GM19372 (cell line): Measurements from ENCODE around the gene RASL12.
"Not testable (repeated sequence)": the region's sequence is repeated elsewhere in the genome, so short reads cannot be mapped to it uniquely, and the experiment has no call there.

Experiments used
- ATAC-seq: cut with Tn5 transposase; IDR thresholded peaks from one replicate; pipeline ENCODE4 v1.9.1; 2021; ENCODE audit warnings: mild to moderate bottlenecking, low read depth, moderate library complexity; ENCODE audit not compliant: unreplicated experiment

The RASL12 gene

GRCh38 chr15:65034719-65035118 lies 33.1 kb downstream of the RASL12 start:
- ATAC-seq: no peak

GRCh38 chr15:65033659-65034269 lies 34.0 kb downstream of the RASL12 start:
- ATAC-seq: no peak

- ATAC-seq: no peak
Measured at GRCh38 chr15:65032801-65033537, 34.8 kb downstream of the RASL12 start.

- no peak for ATAC-seq
Measured at GRCh38 chr15:65029736-65030208, 38.0 kb downstream of the RASL12 start.

GRCh38 chr15:65028921-65029735 lies 38.7 kb downstream of the RASL12 start, which contains the start of gene MTFMT:
Gene MTFMT, minus strand, starts transcription at chr15:65029639. Its CDS starts 26 bp downstream, at chr15:65029613.
- peak; percentile 70 for ATAC-seq

GRCh38 chr15:65028338-65028737 lies 39.5 kb downstream of the RASL12 start:
- ATAC-seq: no peak

- ATAC-seq: no peak
Measured at GRCh38 chr15:65027593-65027992, 40.2 kb downstream of the RASL12 start.

- no peak for ATAC-seq
Measured at GRCh38 chr15:65026756-65027155, 41.0 kb downstream of the RASL12 start.

GRCh38 chr15:65021488-65021887 lies 46.3 kb downstream of the RASL12 start:
- ATAC-seq: no peak

GRCh38 chr15:65020419-65020818 lies 47.4 kb downstream of the RASL12 start:
- no peak for ATAC-seq

GRCh38 chr15:65011198-65011597 lies 56.6 kb downstream of the RASL12 start:
- not testable (repeated sequence) for ATAC-seq

GRCh38 chr15:65008983-65009382 lies 58.8 kb downstream of the RASL12 start:
- ATAC-seq: no peak

GRCh38 chr15:65006876-65007275 lies 60.9 kb downstream of the RASL12 start:
- no peak for ATAC-seq

- ATAC-seq: no peak
Measured at GRCh38 chr15:65004993-65005392, 62.8 kb downstream of the RASL12 start.
